CD4-positive, alpha-beta T cell treated with Interleukin-4 for 1 hour (primary cell): ENCODE measurements around the gene FOXJ3.

Experiments used
- DNase-seq, 2 donors: peaks; one replicate each; pipeline ENCODE4 v3.0.0-alpha.2; 2020 to 2022

FOXJ3 gene

GRCh38 chr1:42302034-42302433 lies 33.0 kb downstream of the FOXJ3 start:
- no peak for DNase-seq

- no peak for DNase-seq
Observed at GRCh38 chr1:42298520-42298919, 36.5 kb downstream of the FOXJ3 start.

GRCh38 chr1:42295816-42296215 lies 39.2 kb downstream of the FOXJ3 start:
- no peak for DNase-seq

GRCh38 chr1:42290130-42290529 lies 44.9 kb downstream of the FOXJ3 start:
- no peak for DNase-seq

GRCh38 chr1:42288311-42288985 lies 46.6 kb downstream of the FOXJ3 start:
- no peak for DNase-seq

- DNase-seq: no peak
Observed at GRCh38 chr1:42282867-42283583, 52.0 kb downstream of the FOXJ3 start.

GRCh38 chr1:42282024-42282579 lies 52.9 kb downstream of the FOXJ3 start:
- no peak for DNase-seq

- no peak for DNase-seq
Observed at GRCh38 chr1:42280821-42281220, 54.2 kb downstream of the FOXJ3 start.

GRCh38 chr1:42279055-42279454 lies 56.0 kb downstream of the FOXJ3 start:
- DNase-seq: no peak

- DNase-seq: no peak
Observed at GRCh38 chr1:42272920-42273319, 62.1 kb downstream of the FOXJ3 start.

GRCh38 chr1:42267904-42268303 lies 67.1 kb downstream of the FOXJ3 start:
- no peak for DNase-seq

GRCh38 chr1:42266253-42267135 lies 68.5 kb downstream of the FOXJ3 start:
- no peak for DNase-seq

- no peak for DNase-seq
Observed at GRCh38 chr1:42264511-42265190, 70.4 kb downstream of the FOXJ3 start.

- DNase-seq: no peak
Observed at GRCh38 chr1:42263019-42263418, 72.0 kb downstream of the FOXJ3 start.

GRCh38 chr1:42260376-42261070 lies 74.5 kb downstream of the FOXJ3 start:
- no peak for DNase-seq

GRCh38 chr1:42259739-42260064 lies 75.3 kb downstream of the FOXJ3 start:
- no peak for DNase-seq

GRCh38 chr1:42259059-42259738 lies 75.8 kb downstream of the FOXJ3 start:
- no peak for DNase-seq

GRCh38 chr1:42258218-42258617 lies 76.8 kb downstream of the FOXJ3 start:
- DNase-seq: no peak

GRCh38 chr1:42251042-42251441 lies 84.0 kb downstream of the FOXJ3 start:
- no peak for DNase-seq

- DNase-seq: no peak
Observed at GRCh38 chr1:42250164-42250563, 84.9 kb downstream of the FOXJ3 start.

GRCh38 chr1:42240966-42241755 lies 93.9 kb downstream of the FOXJ3 start:
- no peak for DNase-seq
